Prostate gland (tissue), 2 donors: ENCODE measurements around the gene OPRPN. TPM values are rescaled to one million over a fixed set of nuclear protein-coding genes. Genes with fewer than 3 reads are reported as not detected.

Experiments used
- DNase-seq: peaks from one replicate; pipeline ENCODE4 v3.0.0-alpha.2; 2019; ENCODE audit warnings: low spot score
- H3K27ac ChIP-seq, 2 donors: fragments of 200-600 bp; sonication (generic); 2 replicates each; pipeline ENCODE4 v1.5.1; 2017 to 2019
- H3K27me3 ChIP-seq: fragments of 200-600 bp; sonication (generic); replicated peaks from 2 replicates; pipeline ENCODE4 v1.5.1; 2019; ENCODE audit not compliant: insufficient read depth
- H3K36me3 ChIP-seq, 2 donors: fragments of 200-600 bp; sonication (generic); 1 replicate in 1 of 2; 2 replicates in 1 of 2; pipeline versions ENCODE4 v1.5.1 to v1.8.1; 2017 to 2019
- H3K4me1 ChIP-seq: fragments of 200-600 bp; sonication (generic); replicated peaks from 2 replicates; pipeline ENCODE4 v1.5.1; 2019
- H3K4me3 ChIP-seq, 2 donors: fragments of 200-600 bp; sonication (generic); 2 replicates each; pipeline ENCODE4 v1.5.1; 2017 to 2019
- H3K9me3 ChIP-seq: fragments of 200-600 bp; sonication (generic); 2 replicates; pipeline ENCODE4 v1.5.1; 2017
- POLR2A ChIP-seq: fragments of 450-650 bp; IDR thresholded peaks from one replicate; pipeline ENCODE4 v1.6.1; 2016; ENCODE audit warnings: antibody characterized with exemption, mild to moderate bottlenecking
- POLR2AphosphoS5 ChIP-seq: sonication (generic); formaldehyde crosslinking; IDR thresholded peaks from one replicate; pipeline ENCODE4 v1.6.1; 2017; ENCODE audit warnings: antibody characterized with exemption
- WGBS: methylation state at CpG from one replicate; pipeline ENCODE4 v1.1.5; 2018; 5-methylcytosine and 5-hydroxymethylcytosine counted together
- intact Hi-C: fragments of 100-400 bp; cut with DNase I; formaldehyde crosslinking; loops from one replicate; pipeline ENCODE4 v1.14.2; 2022
- total RNA-seq, 2 donors: library from RNA; depleted of rRNA; stranded (reverse); fragments of >200 nt; gene quantifications; one replicate each; pipeline ENCODE4 v1.1.0, GENCODE V29; 2016
- TF ChIP-seq, protein P1 (sequence below), 4 experiments: fragments of 200-600 bp in 2 of 4; fragments of 450-650 bp in 2 of 4; sonication (generic) in 2 of 4; IDR thresholded peaks; 1 replicate in 3 of 4; 2 replicates in 1 of 4; pipeline ENCODE4 v1.5.1; 2016 to 2019; ENCODE audit warnings: antibody characterized with exemption in 4 of 4, mild to moderate bottlenecking in 2 of 4, moderate library complexity in 2 of 4

OPRPN gene
- total RNA-seq, 2 donors from 2014 or later, result not detected

DNA sequence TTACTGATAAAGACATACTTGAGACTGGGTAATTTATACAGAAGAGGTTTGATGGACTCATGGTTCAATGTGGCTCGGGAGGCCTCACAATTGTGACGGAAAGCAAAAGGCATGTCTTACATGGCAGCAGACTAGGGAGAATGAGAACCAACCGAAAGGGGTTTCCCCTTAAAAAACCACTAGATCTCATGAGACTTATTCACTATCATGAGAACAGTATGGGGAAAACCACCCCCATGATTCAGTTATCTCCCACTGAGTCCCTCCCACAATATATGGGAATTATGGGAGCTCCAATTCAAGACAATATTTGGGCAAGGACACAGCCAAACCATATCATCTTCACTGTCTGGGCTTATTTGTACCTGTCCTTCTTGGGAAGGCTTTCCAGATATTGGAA, 51.5 kb downstream of the OPRPN start:
- Histone ChIP-seq H3K4me3 (no peak overlapping the region), H3K4me1 (no peaks in the 10 kb centered on the region), H3K27me3 (no peaks in the 10 kb centered on the region), H3K36me3 (no peaks in the 10 kb centered on the region), H3K27ac (no peak overlapping the region), H3K9me3 (no peaks in the 10 kb centered on the region)
- intact Hi-C loops, result no loop called here
- WGBS, result 91% methylated on average over 3 of the region's 3 CpGs
- TF ChIP-seq POLR2AphosphoS5 (no peak), POLR2A (no peak)
- TF ChIP-seq, protein P1, sequence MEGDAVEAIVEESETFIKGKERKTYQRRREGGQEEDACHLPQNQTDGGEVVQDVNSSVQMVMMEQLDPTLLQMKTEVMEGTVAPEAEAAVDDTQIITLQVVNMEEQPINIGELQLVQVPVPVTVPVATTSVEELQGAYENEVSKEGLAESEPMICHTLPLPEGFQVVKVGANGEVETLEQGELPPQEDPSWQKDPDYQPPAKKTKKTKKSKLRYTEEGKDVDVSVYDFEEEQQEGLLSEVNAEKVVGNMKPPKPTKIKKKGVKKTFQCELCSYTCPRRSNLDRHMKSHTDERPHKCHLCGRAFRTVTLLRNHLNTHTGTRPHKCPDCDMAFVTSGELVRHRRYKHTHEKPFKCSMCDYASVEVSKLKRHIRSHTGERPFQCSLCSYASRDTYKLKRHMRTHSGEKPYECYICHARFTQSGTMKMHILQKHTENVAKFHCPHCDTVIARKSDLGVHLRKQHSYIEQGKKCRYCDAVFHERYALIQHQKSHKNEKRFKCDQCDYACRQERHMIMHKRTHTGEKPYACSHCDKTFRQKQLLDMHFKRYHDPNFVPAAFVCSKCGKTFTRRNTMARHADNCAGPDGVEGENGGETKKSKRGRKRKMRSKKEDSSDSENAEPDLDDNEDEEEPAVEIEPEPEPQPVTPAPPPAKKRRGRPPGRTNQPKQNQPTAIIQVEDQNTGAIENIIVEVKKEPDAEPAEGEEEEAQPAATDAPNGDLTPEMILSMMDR (IDR thresholded peaks at IDR 0.05), result no peak
- DNase-seq, result no peak

DNA sequence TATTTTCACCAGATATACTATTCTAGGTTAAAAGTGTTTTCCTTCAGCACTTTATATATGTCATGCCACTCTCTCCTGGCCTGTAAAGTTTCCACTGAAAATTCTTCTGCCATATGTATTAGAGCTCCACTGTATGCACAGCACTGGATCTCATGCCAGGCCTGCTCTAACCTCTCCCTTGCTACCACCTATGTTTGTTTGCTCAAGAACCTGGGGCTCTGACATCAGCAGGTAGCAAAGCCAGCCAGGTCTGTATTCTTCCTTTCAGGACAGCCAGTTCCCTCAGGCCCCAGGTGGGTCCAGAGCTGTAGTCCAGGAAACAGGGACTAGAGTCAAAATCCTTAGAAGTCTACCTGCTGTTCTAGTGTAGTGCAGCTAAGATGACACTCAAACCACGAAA, 55.2 kb downstream of the OPRPN start:
- WGBS, result 69% methylated on average over 1 of the region's 1 CpG
- no peaks in the 10 kb centered on the region for H3K4me1 ChIP-seq
- H3K9me3 ChIP-seq, result no peaks in the 10 kb centered on the region
- intact Hi-C loops, result no loop called here
- no peaks in the 10 kb centered on the region for H3K36me3 ChIP-seq
- DNase-seq, result no peak
- H3K27ac ChIP-seq, result no peak overlapping the region
- no peak overlapping the region for H3K4me3 ChIP-seq
- H3K27me3 ChIP-seq, result no peaks in the 10 kb centered on the region
- no peak for TF ChIP-seq POLR2AphosphoS5
- TF ChIP-seq, protein P1 (IDR thresholded peaks at IDR 0.05), result no peak

Other genes starting within 250 kb of the OPRPN start
- under 1 TPM in 1 of 2 donors, not detected in 1; 0.23 TPM for gene PRR27, start 243.7 kb upstream of the OPRPN start, total RNA-seq
- gene ODAM, start 202.2 kb upstream of the OPRPN start, total RNA-seq, result 1 to 10 TPM in 1 of 2 donors, not detected in 1; 2.8 TPM
- gene FDCSP, start 171.8 kb upstream of the OPRPN start, total RNA-seq, result not detected
- gene CSN3, start 155.3 kb upstream of the OPRPN start, total RNA-seq, result not detected
- gene CABS1, start 63.0 kb upstream of the OPRPN start, total RNA-seq, result 1 to 10 TPM in 1 of 2 donors, not detected in 1; 2.4 TPM
- not detected for gene SMR3A, start 37.2 kb upstream of the OPRPN start, total RNA-seq
- not detected for gene SMR3B, start 14.8 kb upstream of the OPRPN start, total RNA-seq
- gene MUC7, start 74.3 kb downstream of the OPRPN start, total RNA-seq, result not detected
- gene AMTN, start 120.6 kb downstream of the OPRPN start, total RNA-seq, result 10 to 100 TPM in 1 of 2 donors, not detected in 1; 10.1 TPM
- gene AMBN, start 194.3 kb downstream of the OPRPN start, total RNA-seq, result not detected
- 1 to 10 TPM in 1 of 2 donors, under 1 TPM in 1; 0.09 to 2.1 TPM for gene ENAM, start 230.8 kb downstream of the OPRPN start, total RNA-seq